GM19468 (cell line): ENCODE results near the gene NAGA.
"Not testable (repeated sequence)": the region's sequence is repeated elsewhere in the genome, so short reads cannot be mapped to it uniquely, and the experiment has no call there.

ENCODE experiments used
- ATAC-seq: cut with Tn5 transposase; IDR thresholded peaks from one replicate; pipeline ENCODE4 v1.9.1; 2021; ENCODE audit warnings: mild to moderate bottlenecking, moderate library complexity, moderate number of reproducible peaks; ENCODE audit not compliant: unreplicated experiment; ENCODE audit errors: extremely low read depth

Gene NAGA

DNA sequence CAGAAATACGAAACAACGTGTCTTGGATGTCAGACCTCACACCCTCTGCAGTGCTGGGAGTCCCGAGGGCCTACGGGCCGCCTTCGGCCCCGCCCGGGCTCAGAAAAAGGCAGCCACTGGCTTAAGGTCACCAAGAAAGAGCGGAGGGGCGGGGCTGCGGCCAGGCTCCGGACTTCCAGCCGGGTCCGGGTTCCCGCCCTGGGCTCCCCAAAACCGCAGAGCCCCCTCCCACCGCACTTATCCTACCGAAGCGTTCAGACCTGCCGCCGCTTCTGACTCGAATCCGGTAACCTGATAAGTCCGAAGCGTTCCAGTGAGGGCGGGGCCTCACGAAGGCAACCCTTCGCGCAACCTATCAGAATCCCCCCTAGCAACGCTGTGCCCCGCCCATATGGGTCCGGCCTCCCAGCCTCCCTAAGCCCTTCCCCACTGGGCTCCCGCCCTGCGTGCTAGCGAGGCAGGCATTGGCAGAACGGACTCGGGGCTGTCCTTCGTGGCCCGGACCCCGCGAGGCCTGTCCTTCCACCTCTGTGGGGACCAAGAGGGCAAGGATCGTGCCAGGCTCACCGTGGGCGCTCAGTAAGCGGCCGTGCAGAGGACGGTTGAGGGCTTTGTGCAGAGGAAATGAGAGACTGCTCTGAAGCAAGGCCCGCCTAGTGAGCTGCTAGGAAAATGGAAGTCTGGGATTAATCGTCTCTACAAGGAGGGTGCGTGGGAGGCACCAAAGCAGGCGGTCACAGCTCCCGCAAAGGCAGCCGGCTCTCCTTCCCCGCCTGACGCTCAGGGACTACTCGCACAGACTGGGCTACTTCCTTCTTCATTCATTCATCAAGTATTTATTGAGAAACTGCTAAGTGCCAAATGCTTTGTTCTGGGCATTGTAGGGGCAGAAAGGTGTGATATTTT lies at the start of gene NAGA:
Gene NAGA (minus strand): TSS at position 296 of the 906 bp plus-strand sequence. CDS start 515 bp downstream, outside the sequence.
- peak; percentile 77 for ATAC-seq

DNA sequence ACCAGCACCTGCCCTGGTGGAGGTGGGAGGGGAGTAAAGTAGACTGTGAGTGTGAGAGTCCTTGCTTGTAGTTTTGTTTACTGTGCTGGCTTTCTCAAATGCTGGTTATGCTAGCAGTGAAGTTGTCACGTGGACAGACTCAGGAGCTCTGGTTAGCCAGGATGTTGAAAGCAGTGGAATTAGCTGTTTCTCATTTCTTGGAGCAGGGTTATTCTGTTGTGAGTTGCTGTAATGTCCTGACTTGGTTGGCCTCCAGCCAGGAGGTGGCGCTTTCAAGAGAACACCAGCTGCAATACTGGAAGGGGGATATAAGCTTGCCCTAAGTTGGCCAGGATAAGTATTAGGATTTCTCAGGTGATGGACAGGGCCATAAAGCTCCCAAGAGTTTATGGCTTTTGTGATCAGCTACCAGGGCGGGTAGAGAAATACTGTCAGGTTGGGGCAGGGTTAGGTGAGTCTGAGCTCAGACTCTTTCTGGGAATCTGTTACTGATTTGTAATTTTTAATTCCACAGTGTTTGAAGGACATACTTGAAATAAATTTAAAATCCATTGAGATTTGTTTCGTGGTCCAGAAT lies 46.3 kb upstream of the NAGA start:
- ATAC-seq: no peak

DNA sequence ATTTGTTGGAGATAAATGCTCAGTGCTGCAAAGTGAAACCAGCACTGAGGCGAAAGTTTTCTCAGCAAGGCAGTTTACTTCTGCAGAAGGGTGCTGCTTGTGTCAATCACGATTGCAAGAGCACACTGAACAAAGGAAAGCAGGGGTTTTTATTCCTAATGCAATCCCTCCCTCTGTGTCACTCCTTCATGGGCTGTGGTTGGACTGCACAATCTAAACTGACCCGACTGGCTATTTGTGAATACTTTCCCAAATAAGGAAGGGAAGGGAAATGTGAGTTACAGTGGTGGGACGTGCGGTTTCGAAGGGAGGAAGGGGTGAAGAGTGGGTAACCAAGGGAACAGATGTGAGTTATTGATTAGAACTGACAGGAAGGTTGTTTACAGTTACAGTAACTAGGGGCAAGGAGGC lies 44.8 kb upstream of the NAGA start:
- not testable (repeated sequence) for ATAC-seq

DNA sequence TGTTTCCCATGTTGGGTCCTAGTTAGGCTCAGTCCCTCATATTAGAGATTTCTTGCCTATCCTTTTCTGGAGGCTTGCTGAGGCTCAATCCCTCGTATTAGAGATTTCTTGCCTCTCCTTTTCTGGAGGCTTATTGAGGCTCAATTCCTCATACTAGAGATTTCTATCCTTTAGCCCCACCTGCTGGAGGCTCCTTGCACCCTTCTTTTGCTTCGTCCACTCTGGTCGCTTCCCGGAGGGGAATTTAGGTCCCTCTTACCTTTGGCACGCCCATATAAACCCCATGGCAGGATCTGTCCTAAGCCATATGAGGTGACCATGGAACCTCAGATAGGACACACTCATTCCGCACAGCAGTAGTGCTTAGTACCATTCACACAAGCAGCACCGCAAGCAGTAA lies 44.1 kb upstream of the NAGA start:
- ATAC-seq: no peak

DNA sequence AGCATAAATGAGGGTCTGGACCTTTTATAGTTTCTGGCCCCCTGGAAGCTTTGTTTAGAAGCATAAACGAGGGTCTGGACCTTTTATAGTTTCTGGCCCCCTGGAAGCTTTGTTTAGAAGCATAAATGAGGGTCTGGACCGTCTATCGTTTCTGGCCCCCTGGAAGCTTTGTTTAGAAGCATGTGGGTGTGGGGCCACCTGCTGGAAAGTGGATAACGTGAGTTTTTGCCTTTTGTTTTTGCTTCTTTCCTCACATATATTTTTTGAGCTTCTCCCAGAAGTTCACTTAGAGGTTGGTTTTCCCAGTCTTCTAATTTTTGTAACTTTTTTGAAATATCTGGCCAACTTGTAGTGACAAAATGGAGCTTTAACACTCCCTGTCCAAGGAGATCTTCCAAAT lies 42.2 kb upstream of the NAGA start:
- not testable (repeated sequence) for ATAC-seq

DNA sequence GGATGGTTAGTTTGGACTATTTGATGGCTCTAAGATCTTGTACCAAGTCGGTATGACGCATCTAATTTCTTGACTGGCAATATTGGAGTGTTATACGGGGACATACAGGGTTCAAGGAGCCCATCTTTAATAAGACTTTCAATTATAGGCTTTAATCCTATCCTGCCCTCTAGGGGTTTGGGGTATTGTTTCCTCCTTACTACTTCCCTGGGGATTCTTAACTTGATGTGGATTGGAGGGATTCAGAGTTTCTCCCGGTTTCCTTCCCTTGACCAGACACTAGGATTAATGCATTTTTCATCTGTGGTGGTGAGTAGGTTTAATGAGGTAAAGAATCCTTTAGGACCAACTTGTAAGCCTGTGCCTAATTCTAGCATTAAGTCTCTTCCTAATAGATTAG lies 41.2 kb upstream of the NAGA start:
- no peak for ATAC-seq

DNA sequence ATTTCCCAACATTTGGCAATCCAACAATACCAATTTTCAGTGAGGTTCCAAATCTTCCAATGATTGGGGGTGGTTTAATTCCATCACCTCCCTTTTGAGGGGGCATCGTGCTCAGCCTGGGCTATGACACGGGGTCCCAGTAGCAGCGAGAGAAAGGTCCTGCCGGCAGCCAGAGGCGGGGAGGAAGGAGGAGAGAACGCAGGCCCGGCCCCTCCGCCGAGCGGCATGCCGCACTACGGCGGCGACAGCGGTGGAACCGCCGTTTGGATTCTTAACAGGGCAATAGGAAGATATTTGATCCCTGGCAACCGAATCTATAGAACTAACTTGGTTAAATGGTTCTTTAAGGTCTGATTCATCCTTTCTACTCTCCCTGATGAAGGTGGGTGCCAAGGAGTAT lies 38.2 kb upstream of the NAGA start:
- no peak for ATAC-seq

DNA sequence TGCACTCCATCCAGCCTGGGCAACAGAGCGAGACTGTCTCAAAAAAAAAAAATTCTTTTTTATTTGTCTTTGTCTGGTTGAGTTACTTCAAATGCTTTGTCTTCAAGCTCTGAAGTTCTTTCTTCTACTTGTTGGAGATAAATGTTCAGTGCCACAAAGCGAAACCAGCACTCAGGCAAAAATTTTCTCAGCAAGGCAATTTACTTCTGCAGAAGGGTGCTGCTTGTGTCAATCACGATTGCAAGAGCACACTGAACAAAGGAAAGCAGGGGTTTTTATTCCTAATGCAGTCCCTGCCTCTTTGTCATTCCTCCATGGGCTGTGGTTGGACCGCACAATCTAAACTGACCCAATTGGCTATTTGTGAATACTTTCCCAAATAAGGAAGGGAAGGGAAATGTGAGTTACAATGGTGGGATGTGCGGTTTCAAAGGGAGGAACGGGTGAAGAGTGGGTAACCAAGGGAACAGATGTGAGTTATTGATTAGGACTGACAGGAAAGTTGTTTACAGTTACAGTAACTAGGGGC lies 33.8 kb upstream of the NAGA start:
- ATAC-seq: not testable (repeated sequence)

DNA sequence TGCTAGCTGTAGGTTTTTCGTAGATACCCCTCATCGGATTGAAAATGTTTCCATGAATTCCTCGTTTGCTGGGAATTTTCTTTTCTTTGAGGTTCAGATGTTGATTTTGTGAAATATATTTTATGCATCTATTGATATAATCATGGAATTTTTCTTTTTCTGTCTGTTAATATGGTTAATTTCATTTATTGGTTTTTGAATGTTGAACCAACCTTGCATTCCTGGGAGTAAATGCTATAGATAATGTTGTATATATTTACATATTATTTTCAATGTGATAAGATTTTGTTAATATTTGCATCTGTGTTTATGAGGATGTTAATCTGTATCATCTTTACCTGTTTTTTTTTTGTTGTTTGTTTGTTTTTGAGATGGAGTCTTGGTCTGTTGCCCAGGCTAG lies 30.6 kb upstream of the NAGA start:
- no peak for ATAC-seq

DNA sequence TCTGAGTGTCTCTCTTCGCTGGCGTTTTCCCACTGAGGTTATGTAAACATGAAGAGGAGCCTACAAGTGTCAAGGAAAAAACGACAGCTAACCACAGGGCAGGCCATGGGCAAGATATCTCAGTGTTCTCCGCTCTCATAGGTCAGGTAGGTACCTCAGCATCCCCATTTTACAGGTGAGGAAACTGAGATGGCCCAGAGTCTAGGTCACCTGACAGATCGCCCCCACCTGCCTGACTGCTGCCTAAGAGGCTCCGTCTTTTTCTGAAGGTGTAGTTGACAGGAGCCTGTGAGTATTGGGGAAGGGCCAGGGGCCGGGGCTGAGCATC lies 20.8 kb upstream of the NAGA start:
- no peak for ATAC-seq

DNA sequence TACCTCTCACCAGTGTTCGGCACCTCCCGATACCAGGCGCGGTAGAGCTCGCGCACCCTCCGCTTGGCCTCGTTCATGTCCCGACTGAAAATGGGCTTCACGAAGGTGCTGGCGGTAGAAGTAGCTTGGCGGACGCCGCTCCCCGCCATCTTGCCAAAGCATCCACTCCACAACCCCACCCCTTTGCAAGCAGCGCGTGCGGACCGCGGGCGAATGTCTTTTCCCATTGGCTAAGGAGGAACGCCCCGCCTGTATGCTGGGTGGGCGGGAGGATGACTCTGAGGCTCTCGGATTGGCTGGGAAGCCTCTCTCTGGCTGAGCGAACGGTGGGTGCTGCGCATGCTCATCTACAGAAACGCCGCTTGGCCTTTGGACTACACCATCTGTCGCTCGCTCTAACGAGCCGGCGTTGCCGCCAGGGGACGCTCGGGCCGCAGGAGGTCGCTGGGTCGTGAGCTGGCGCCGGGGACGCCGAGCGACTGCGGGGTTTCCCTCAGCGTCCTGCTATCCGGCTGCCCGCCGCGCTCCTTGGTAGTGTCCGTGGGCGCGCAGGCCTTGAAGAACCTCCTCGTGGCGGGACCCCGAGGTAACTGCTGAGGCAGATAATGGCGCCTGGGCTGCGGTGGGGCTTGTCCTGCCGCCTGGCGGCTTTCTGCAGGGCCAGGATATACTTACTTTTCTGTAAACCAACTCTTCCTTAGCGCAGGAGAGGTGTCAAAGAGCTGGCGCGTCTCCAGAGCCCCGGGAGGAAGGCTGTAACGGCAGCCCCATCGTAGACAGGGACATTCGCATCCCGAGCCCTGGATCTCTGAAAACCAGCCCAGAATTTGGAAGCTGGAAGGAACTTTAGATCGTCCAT lies 20.2 kb upstream of the NAGA start, which contains the start of gene NDUFA6:
Gene NDUFA6 (minus strand): TSS at position 177 of the 859 bp plus-strand sequence. CDS start 28 bp downstream, at position 149.
- ATAC-seq: peak; percentile 92

DNA sequence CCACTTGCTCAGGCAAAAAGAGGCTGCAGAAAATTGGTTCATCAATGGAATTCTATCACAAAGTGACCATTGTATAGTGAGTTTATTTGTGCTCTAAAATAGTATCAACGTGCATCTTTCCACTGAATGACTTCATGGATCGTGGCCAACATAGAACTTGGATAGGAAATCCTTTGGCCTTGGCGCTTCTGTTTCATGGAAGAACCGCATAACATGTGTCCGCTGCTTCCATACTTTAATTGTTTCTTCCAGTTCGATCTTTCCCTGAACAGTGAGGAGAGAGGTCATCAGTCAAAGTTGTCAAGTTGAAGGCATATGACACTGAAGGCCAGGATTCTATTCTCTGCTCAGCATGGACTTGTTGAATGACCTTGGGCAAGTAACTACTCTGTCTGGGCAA lies 15.4 kb upstream of the NAGA start:
- ATAC-seq: no peak

DNA sequence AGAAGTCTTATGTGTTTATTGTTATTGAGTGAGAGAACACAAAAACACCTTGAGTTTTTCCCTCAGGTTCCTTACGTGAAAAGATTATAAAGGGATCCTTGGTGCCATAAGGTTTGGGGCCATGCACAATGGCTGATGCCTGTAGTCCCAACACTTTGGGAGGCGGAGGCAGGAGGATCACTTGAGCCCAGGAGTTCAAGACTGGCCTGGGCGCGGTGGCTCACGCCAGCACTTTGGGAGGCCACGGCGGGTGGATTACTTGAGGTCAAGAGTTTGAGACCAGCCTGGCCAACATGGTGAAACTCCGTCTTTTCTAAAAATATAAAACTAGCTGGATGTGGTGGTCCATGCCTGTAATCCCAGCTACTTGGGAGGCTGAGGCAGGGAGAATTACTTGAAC lies 14.3 kb upstream of the NAGA start:
- ATAC-seq: no peak

DNA sequence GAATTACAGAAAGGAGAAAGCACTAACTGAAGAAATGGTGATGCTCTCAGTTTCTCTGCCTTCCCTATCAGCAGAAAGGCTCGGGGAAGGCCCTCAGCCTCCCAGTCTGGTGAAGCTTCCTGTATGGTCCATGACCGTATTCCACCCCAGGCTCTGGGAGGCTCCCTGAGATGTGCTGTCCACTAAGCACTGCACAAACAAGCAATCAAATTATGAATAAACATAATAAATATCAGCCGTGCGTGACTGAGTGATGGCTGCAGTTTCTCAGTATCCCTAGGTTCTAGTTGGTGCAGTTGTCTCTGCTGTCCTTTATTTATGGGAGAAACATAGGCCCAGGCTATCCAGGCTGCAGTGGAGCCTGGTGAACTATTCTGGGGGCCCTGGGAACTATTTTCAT lies 12.5 kb upstream of the NAGA start:
- ATAC-seq: no peak

DNA sequence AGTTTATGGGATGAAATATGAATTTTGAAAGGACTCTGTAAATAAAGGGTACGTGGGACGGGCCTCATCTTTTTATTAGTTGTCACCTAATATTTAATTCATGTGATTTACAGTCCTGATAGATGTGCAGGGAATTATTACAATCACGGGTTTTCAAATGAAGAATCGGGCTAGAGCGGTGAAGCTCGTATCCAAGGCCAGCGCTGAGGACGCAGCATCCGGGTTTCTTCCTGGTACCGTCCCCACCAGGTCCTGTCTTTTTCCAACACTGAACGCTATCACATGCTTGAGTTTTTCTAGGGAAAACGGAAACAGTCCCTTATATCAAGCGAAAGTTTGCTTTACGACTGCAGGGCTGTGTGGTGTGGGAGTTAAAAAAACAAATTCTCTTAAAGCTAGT lies 9.7 kb upstream of the NAGA start:
- ATAC-seq: no peak

DNA sequence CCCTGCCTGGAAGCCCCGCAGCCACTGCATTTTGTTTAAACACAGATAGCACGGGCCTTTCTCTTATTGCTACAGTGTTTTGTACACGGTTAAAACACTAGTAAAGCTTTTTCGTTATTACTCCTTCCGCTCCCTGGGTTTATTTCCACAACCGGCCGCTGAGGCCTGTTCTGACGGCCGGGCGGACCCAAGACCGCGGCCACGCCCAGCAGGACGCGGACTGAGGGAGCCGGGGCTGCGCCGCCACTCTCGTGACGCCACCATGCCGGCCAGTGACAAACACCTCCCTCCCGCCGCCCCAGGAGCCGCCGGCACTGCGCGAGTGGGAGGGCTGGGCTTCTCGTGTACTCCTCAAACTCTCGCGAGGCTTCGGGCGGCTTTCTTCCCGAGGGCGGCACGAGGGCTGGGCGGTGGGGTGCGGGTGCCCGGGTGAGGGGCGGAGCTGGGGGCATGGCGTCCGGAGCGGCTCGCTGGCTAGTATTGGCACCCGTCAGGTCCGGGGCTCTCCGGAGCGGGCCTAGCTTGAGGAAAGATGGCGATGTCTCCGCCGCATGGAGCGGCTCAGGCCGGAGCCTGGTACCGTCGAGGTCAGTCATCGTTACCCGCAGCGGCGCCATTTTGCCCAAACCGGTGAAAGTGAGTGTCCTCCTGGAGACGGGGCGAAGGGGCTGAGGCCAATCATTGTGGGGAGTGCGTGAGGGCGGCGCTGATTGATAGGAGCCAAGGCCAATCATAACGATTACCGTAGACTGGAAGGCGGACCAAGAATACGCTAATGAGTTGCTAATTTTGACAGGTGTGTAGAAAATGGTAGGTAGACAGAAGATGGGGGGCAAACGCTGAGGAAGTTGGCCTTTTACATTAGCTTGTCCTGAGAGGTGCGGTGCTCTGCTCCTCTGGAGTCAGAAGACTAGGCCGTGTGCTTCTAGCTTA lies 9.0 kb upstream of the NAGA start, which contains the start of gene SMDT1:
Gene SMDT1 (plus strand): TSS at position 382 of the 933 bp plus-strand sequence. CDS start 69 bp downstream, at position 451.
- peak; percentile 72 for ATAC-seq

DNA sequence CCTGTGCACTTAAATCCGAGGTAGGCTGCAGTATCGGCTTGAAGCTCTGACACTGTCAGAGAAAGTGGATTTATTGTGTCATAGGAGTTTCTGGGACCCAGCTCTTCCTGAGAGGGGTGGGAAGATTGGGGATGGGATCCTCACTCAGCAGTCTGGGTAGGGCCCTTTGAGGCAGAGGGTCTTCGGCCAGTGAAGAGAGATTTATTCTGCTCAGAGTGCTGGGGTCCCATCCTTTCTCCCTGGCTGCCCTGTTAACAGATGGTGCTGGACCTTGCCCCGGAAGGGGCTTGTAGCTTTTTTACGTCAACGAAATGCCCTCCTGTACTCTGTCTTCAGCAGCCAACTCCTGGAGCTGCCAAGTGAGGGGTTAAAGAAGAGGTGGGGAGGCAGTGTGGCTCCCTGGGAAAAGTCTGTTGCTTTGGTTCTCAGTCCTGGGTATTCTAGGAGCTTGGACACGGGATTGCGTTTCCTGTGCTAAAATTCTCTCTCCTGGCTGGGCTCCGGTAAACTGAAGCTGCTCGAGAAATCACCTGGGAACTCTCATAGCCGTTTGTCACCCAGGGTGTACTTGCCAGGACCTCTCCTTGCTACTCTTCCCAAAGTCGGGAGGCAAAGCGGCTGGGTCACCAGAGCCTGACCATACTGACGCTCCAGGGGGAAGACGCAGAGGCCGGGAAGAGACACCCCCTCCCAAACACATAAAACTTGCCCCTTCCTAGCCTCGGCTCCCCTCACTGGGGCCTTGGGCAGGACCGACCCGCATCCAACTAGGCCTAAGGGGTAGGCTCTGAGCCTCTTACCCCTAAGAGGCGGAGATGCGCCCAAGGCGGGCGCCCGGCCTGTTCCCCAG lies 8.1 kb upstream of the NAGA start:
- no peak for ATAC-seq

DNA sequence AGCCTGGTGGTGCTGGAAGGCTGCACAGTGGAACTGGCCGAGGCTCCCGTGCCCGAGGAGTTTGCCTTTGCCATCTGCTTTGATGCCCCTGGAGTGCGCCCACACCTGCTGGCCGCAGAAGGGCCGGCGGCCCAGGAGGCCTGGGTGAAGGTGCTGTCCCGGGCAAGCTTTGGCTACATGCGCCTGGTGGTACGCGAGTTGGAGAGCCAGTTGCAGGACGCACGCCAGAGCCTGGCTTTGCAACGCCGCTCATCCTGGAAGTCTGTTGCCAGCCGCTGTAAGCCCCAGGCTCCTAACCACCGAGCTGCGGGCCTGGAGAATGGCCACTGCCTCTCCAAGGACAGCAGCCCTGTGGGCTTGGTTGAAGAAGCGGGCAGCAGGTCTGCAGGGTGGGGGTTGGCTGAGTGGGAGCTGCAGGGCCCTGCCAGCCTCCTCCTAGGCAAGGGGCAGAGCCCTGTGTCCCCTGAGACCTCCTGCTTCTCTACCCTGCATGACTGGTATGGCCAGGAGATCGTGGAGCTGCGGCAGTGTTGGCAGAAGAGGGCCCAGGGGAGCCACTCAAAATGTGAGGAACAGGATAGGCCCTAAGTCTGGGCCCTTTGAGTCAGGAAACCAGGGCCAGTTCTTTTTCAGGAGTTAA lies 7.0 kb upstream of the NAGA start:
- no peak for ATAC-seq
